Stimulated activated CD4-positive, alpha-beta T cell treated with anti-CD3 and anti-CD28 coated beads, Interleukin-12 subunit alpha, Interleukin-12 subunit beta, amount 100 ng/mL, for 24 hours (primary cell): ENCODE results near the gene ZNF197.
"Not testable (repeated sequence)": the region's sequence is repeated elsewhere in the genome, so short reads cannot be mapped to it uniquely, and the experiment has no call there.

Experiments
- DNase-seq, 2 experiments: peaks; one replicate each; pipeline ENCODE4 v3.0.0-alpha.2; 2020; ENCODE audit warnings: low read depth in 2 of 2

Gene ZNF197

GRCh38 chr3:44624749-44625480, at the start of gene ZNF197:
Gene ZNF197, plus strand, starts transcription at chr3:44625036. Its CDS starts 4,119 bp downstream, at chr3:44629155.
- peak; percentile 51 to 56 for DNase-seq

DNA sequence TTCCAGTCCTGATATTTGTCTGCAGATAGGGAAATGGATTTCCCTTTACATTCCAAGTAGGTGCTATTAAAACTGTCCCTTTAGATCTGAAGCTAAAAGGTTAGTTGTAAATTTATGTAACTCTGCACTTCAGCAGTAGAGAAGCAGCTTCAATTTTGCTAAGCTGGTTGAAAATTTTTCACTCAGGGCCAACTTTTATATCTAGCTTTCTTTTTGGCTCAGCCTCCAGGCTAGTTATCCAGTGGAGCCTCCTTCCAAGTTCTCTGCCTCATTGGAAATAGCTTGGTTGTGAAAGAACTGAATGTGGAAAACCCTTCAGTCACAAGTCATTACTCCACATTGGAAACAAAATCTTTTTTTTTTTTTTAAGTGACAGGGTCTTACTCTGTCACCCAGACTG, 48.2 kb upstream of the ZNF197 start:
- DNase-seq: no peak

DNA sequence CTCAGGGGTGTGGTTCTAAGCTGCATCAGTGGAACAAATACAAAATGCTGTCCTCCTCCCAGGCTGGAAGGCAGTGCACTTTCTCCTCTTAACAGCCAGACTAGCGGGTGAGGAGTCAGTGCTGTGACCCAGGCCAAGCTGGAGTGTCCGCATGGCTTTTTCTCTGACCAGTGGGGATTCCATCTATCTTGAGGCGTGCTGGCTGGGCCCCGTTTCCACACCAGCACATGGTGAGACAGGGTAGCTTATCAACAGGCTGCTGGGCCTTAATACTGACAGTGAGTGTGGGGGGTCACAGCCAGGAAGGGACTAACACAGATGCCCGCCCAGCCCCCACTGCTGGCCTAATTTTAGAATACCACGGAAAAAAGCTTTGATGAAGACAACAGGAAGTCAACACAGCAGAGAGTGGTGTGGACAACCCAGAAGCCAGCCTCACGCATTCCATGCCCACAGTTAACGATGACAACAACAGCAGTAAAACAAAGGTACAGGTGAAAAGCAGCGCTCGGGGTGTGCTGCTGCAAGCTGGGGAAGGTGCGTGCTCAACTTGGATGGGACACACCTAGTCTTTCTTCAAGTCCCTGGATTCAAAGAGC, 47.4 kb upstream of the ZNF197 start:
- not testable (repeated sequence) for DNase-seq

DNA sequence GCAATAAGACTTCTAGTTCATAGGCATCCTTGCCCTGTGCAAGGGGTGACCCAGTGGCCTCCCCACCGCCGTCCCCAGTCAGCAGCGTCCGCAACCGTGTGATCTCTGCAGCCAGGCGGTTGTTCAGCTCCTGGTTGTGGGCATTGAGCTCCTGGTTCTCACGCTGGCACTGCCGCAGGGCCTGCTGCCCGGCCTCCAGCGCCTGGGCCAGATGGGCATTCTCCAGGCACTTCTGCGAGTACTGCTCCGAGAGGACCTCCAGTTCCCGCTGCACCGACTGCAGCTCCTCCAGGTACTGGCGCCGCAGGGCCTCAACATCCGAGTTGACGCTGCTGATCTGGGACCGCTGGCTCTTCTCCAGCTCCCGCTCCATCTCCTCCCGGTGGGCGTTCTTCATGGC, 46.5 kb upstream of the ZNF197 start:
- DNase-seq: not testable (repeated sequence)

DNA sequence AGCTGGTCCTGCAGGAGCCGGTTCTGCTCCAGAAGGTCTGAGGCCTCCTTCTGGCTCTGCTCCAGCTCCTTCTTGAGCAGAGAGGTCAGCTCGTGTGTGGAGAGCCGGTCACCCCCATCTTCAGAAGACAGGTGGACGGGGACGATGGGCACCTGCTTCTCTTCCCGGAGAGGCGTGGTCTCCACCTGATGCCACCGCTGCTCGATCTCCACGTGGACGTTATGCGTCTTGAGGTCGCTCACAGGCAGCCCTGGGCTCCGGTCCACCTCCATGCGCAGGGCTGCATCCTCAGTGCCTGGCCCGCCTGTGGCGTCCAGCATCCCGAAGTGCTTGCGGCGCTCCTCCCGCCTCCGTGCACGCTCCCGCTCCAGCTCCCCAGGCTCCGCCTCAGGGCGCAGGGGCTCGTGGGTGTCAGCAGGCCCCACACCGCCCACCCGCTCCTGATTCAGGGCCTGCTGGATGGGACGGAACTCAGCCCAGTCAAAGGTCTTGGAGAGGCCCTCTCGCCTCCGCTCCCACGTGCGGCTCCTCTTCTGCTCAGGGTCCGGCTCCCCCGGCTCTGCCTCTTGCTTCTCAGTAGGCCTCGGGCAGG, 45.8 kb upstream of the ZNF197 start:
- not testable (repeated sequence) for DNase-seq

DNA sequence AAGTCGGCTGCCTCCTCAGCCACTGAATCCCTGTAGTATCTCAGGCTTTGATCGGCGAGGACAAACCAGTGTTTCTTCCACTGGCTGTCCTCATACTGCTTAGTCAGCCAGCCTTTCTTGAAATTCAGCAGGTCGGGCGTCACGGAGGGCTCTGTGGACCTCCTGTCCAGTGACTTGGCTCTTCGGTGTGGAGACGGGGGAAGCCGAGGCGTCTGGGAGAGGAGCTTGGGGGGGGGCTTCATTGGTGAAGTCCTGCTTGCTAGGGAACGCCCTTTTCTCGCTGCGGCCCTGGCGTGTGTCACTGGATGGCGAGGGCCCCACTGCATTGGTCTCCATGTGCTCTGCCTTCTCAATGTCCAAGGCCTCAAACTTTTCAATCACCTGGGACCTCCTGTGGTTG, 45.1 kb upstream of the ZNF197 start:
- DNase-seq: not testable (repeated sequence)

DNA sequence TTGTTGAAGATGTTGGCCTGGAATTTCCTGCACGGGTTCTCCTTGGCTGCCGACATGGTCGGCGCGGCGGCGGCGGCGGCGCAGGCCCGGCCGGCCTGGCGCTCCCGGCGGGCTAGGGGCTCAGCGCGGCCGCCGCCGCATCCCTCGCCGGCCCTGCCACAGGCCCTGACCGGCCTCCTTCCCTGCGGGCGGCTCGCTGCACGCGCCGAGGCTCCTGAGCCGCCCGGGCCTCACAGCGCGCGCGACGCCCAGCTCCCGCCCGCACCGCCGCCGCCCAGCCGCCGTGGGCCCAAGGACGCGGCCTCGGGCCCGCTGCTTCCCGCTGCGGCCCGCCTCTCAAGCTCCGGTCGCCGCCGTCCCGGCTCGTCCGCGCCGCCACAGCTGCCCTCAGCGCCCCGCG, 43.9 kb upstream of the ZNF197 start:
- not testable (repeated sequence) for DNase-seq

DNA sequence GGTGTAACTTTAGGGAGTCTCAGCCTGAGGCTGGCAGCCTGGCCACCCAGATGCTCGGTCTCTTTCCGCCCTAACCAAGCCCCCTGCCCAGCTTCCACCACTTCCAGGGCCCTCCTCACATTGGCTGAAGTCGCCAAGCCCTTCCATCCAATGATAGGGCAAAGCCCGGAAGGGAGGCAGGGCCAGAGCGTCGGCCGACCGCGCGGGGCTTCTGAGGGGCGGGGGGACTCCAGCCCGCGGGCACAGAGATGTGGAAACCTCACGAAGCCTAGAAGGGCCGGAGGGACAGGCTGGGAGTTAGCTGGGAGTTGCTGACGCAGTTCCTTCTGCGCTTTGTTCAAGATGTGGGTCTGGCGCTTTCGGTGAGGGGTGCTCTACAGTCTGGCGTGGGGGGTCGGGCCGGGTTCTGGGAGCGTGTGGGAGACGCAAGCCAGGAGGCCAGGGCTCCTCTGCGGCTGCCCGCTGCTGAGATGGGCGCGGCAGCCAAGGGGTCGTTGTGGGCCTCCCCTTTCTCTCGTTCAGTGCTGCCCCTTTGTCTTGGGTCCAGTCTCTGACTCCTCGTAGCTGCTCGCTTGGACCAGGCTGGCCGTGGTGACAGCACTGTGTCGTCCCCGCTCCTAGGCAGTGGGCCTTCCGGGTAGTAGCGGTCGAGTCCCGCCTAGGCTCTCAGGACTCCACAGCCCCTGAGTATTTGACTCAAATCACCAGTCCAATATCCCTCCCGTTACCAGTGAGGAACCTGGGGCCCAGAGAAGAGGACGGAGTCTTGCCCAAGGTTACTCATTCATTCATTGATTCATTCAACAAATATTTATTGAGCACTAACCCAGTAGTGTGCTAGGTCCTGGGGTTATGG, 40.0 kb upstream of the ZNF197 start, which contains the start of gene ZNF660:
Gene ZNF660 (plus strand): TSS at position 319 of the 856 bp plus-strand sequence. CDS start 9,230 bp downstream, outside the sequence.
- DNase-seq: no peak

- no peak for DNase-seq
These were observed 28.2 kb upstream of the ZNF197 start for GRCh38 chr3:44596621-44597020.

GRCh38 chr3:44601749-44602148, 23.1 kb upstream of the ZNF197 start:
- DNase-seq: no peak

- no peak for DNase-seq
These were observed 12.2 kb upstream of the ZNF197 start for GRCh38 chr3:44612678-44613077.

DNA sequence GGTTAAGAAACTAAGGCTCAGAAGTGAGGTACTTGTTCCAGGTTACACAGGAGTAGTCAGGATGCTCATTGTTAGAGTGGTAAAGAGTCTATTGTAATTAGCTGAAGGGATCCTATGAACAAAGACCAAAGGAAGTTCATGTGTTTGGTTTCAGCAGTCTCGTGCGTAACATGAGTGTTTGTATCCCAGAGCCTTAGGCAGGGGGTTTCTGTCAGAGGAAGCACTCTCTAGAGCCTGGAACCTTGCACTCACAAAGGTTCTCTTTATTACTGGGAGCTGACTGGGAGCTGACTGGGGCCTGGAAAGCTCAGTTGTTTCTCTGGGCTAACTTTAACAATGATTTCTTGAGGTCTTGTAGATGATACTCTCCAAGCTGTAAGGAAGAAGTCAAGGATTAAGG, 3.9 kb downstream of the ZNF197 start:
- DNase-seq: no peak

- DNase-seq: no peak
These were observed 7.4 kb downstream of the ZNF197 start for GRCh38 chr3:44632193-44632592.

- DNase-seq: no peak
These were observed 17.5 kb downstream of the ZNF197 start for GRCh38 chr3:44642337-44642736.

GRCh38 chr3:44643024-44643423, 18.2 kb downstream of the ZNF197 start:
- no peak for DNase-seq

- no peak for DNase-seq
These were observed 22.9 kb downstream of the ZNF197 start for GRCh38 chr3:44647771-44648170.

DNA sequence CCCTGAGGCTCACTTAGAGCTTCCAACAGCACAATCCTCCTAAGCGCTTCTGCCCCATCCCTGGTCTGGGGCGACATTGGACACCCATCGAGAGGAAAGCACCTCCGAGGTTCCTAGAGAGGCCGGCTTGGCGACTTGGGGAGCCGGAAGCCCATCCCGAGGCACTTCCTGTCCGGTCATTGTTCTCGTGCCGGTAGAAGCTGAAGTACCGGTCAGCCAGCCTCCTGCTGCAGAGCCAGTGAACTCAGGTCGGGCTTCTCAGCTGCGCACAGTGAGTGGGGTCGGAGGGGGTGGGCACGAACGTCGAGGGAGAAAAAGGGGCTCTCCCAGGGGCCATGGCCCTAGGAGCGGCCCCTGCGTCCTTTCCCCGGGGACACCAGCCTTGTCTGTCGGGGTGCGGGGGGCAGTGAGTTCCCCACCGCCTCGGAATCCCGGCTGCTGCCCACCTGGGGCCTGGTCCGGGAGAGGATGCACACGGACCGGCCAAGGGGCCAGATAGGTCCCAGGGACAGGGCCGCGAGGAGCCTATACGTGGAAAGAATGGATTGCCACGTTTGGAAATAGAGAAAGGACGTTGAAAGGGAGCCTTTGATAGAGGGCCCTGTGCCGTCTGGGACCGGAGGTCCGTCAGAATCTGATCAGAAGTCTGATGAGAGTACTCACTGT, 23.9 kb downstream of the ZNF197 start, which contains the start of gene ZNF35:
Gene ZNF35 (plus strand): TSS at position 169 of the 666 bp plus-strand sequence. CDS start 2,336 bp downstream, outside the sequence.
- peak; percentile 5 to 42 for DNase-seq

- DNase-seq: no peak
These were observed 24.9 kb downstream of the ZNF197 start for GRCh38 chr3:44649709-44650108.

GRCh38 chr3:44654039-44654438, 29.2 kb downstream of the ZNF197 start:
- DNase-seq: no peak

GRCh38 chr3:44659015-44659414, 34.2 kb downstream of the ZNF197 start:
- DNase-seq: no peak

GRCh38 chr3:44659434-44659833, 34.6 kb downstream of the ZNF197 start:
- no peak for DNase-seq
